Endodermal cell (in vitro differentiated cells): ENCODE results near the gene APBA2. TPM values are rescaled to one million over a fixed set of nuclear protein-coding genes. Genes with fewer than 3 reads are reported as not detected.
"Not testable (repeated sequence)": the region's sequence is repeated elsewhere in the genome, so short reads cannot be mapped to it uniquely, and the experiment has no call there.

ENCODE experiments used
- DNase-seq: peaks from one replicate; pipeline ENCODE4 v3.0.0-alpha.2; 2017
- H3K27ac ChIP-seq: 2 replicates; pipeline ENCODE4 v1.5.1; 2013; ENCODE audit warnings: mild to moderate bottlenecking, low read depth, low read length, moderate library complexity
- H3K27me3 ChIP-seq: 2 replicates; pipeline ENCODE4 v1.6.1; 2013; ENCODE audit warnings: mild to moderate bottlenecking, low read length, moderate library complexity; ENCODE audit not compliant: insufficient read depth, control insufficient read depth, poor library complexity, severe bottlenecking
- H3K36me3 ChIP-seq: 2 replicates; pipeline ENCODE4 v1.7.0; 2013; ENCODE audit warnings: mild to moderate bottlenecking, low read length, moderate library complexity; ENCODE audit not compliant: control insufficient read depth, insufficient read depth
- H3K4me1 ChIP-seq: one replicate; pipeline ENCODE4 v1.7.0; 2013; ENCODE audit warnings: low read length; ENCODE audit not compliant: control insufficient read depth, insufficient read depth
- H3K4me3 ChIP-seq: 2 replicates; pipeline ENCODE4 v1.5.1; 2013; ENCODE audit warnings: mild to moderate bottlenecking, low read length, moderate library complexity
- H3K9ac ChIP-seq: 2 replicates; pipeline ENCODE4 v1.6.1; 2013; ENCODE audit warnings: mild to moderate bottlenecking, low read length, moderate library complexity; ENCODE audit not compliant: poor library complexity, severe bottlenecking; ENCODE audit errors: extremely low read depth
- H3K9me3 ChIP-seq: 2 replicates; pipeline ENCODE4 v1.6.1; 2013; ENCODE audit warnings: mild to moderate bottlenecking, low read length, moderate library complexity; ENCODE audit not compliant: control insufficient read depth
- H3K27ac Mint-ChIP-seq: 2 replicates; pipeline ENCODE4 v1.8.0; 2020; ENCODE audit warnings: mixed read lengths
- H3K27me3 Mint-ChIP-seq: 2 replicates; pipeline ENCODE4 v1.8.0; 2021; ENCODE audit warnings: mild to moderate bottlenecking, mixed read lengths; ENCODE audit not compliant: insufficient read depth
- H3K36me3 Mint-ChIP-seq: 2 replicates; pipeline ENCODE4 v1.8.0; 2020; ENCODE audit warnings: low read depth, mixed read lengths
- H3K4me1 Mint-ChIP-seq: 2 replicates; pipeline ENCODE4 v1.8.0; 2020; ENCODE audit warnings: mixed read lengths
- H3K4me3 Mint-ChIP-seq: 2 replicates; pipeline ENCODE4 v1.8.0; 2020; ENCODE audit warnings: mild to moderate bottlenecking, moderate library complexity, mixed read lengths
- H3K9me3 Mint-ChIP-seq: 2 replicates; pipeline ENCODE4 v1.8.0; 2020; ENCODE audit warnings: mild to moderate bottlenecking, mixed read lengths
- WGBS, 2 experiments: methylation state at CpG; one replicate each; pipeline versions ENCODE4 v1.1.5 to v1.1.7; 2013; ENCODE audit warnings: missing lambda C conversion rate in 2 of 2, mixed read lengths in 1 of 2; ENCODE audit not compliant: insufficient coverage in 1 of 2, insufficient read length in 1 of 2; 5-methylcytosine and 5-hydroxymethylcytosine counted together
- total RNA-seq, 2 donors: library from RNA; stranded (reverse); fragmentation: NEBNext Ultra II Directional in 1 of 2; extraction: Animal tissue kit (Norgen Biotek cat#: 25700) in 1 of 2; gene quantifications; 2 replicates in 1 of 2; 3 replicates in 1 of 2; pipeline ENCODE4 v1.2.1, GENCODE V29; 2021

Gene APBA2
- total RNA-seq, 2 donors from 2014 or later, result 27.1 to 27.3 TPM

DNA sequence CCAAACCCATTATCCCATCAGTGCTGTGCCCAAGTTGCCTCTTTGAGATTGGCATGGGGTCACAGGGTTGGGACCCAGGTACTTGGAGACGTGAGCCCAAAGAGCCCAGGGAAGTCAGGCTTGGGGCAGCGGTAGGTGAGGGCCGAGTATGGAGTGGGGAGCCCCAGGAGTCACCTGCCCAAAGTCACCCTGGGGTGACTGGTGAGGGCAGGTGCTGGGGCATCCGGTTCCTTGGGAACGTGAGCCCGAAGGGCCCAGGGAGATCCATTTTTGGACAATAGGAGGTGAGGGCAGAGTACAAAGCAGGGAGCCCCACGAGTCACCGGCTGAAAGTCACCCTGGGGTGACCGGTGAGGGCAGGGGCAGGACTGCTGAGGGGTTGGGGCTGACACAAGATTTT, 37.8 kb upstream of the APBA2 start:
- H3K36me3 ChIP-seq, H3K27ac Mint-ChIP-seq, H3K4me1 ChIP-seq, H3K9me3 ChIP-seq, DNase-seq, H3K4me3 ChIP-seq, H3K4me3 Mint-ChIP-seq, H3K27ac ChIP-seq, H3K4me1 Mint-ChIP-seq, H3K9ac ChIP-seq: not testable (repeated sequence)
- peaks cover 22% of the 10 kb centered on the region for H3K27me3 ChIP-seq
- Mint-ChIP-seq H3K36me3 (peaks cover 12% of the 10 kb centered on the region), H3K27me3 (peaks cover 37% of the 10 kb centered on the region), H3K9me3 (peaks cover 15% of the 10 kb centered on the region)
- WGBS, 2 experiments, result 90 to 93% methylated on average over 3 to 7 of the region's 9 CpGs

DNA sequence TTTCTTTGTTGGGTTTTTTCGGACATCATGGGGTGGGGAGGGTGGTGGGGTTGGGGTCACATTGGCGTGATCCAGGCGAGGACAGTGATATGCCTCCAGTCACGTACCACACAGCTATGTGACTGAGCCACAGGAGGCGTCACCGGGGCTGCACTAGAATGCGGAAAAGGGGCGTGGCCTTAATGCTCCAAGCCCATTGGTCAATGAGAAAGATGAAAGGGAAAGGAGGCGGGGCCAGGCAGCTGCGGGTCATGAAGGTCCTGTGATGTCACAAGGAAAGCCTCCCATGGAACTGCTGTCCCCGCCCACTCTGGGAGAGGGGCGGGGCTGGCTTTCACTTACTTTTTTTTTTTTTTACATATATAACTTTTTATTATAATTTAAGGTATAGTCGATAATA, 37.3 kb upstream of the APBA2 start, which contains the start of gene GOLGA6L7:
Gene GOLGA6L7 (minus strand): TSS at position 124 of the 400 bp plus-strand sequence. CDS start 95 bp downstream, at position 29.
- H3K36me3 ChIP-seq, H3K27ac ChIP-seq, H3K4me3 Mint-ChIP-seq, H3K27ac Mint-ChIP-seq, H3K4me1 ChIP-seq, H3K4me3 ChIP-seq, H3K9ac ChIP-seq, H3K9me3 ChIP-seq: not testable (repeated sequence)
- 94 to 100% methylated on average over 2 to 11 of the region's 13 CpGs for WGBS, 2 experiments
- peak; percentile 55 for DNase-seq
- Mint-ChIP-seq H3K36me3 (peaks cover 12% of the 10 kb centered on the region), H3K9me3 (peaks cover 15% of the 10 kb centered on the region), H3K27me3 (peaks cover 32% of the 10 kb centered on the region), H3K4me1 (peaks cover 14% of the 10 kb centered on the region)
- H3K27me3 ChIP-seq, result peaks cover 18% of the 10 kb centered on the region

DNA sequence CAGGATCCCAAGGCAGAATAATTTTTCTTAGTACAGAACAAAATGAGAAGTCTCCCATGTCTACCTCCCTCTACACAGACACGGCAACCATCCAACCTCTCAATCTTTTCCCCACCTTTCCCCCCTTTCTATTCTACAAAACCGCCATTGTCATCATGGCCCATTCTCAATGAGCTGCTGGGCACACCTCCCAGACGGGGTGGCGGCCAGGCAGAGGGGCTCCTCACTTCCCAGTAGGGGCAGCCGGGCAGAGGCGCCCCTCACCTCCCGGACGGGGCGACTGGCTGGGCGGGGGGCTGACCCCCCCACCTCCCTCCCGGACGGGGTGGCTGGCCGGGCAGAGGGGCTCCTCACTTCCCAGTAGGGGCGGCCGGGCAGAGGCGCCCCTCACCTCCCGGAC, 36.5 kb upstream of the APBA2 start:
- H3K36me3 Mint-ChIP-seq, result peaks cover 12% of the 10 kb centered on the region
- WGBS, 2 experiments, result 83 to 92% methylated on average over 1 of the region's 17 CpGs
- H3K9me3 Mint-ChIP-seq, result peaks cover 15% of the 10 kb centered on the region
- not testable (repeated sequence) for DNase-seq, H3K27ac Mint-ChIP-seq, H3K4me1 ChIP-seq, H3K9me3 ChIP-seq, H3K9ac ChIP-seq, H3K4me3 Mint-ChIP-seq, H3K27ac ChIP-seq, H3K4me3 ChIP-seq, H3K36me3 ChIP-seq
- peaks cover 13% of the 10 kb centered on the region for H3K4me1 Mint-ChIP-seq
- peaks cover 18% of the 10 kb centered on the region for H3K27me3 ChIP-seq
- H3K27me3 Mint-ChIP-seq, result peaks cover 26% of the 10 kb centered on the region

- WGBS, 2 experiments, result 95 to 100% methylated on average over 5 to 24 of the region's 31 CpGs
- DNase-seq, H3K9ac ChIP-seq, H3K27ac Mint-ChIP-seq, H3K4me3 ChIP-seq, H3K27ac ChIP-seq, H3K9me3 ChIP-seq, H3K4me1 ChIP-seq, H3K4me1 Mint-ChIP-seq, H3K4me3 Mint-ChIP-seq, H3K36me3 ChIP-seq: not testable (repeated sequence)
- Mint-ChIP-seq H3K27me3 (peaks cover 25% of the 10 kb centered on the region), H3K9me3 (peaks cover 15% of the 10 kb centered on the region), H3K36me3 (peaks cover 12% of the 10 kb centered on the region)
- H3K27me3 ChIP-seq, result peaks cover 18% of the 10 kb centered on the region
Observed at GRCh38 chr15:28849766-28850165, 36.0 kb upstream of the APBA2 start.

DNA sequence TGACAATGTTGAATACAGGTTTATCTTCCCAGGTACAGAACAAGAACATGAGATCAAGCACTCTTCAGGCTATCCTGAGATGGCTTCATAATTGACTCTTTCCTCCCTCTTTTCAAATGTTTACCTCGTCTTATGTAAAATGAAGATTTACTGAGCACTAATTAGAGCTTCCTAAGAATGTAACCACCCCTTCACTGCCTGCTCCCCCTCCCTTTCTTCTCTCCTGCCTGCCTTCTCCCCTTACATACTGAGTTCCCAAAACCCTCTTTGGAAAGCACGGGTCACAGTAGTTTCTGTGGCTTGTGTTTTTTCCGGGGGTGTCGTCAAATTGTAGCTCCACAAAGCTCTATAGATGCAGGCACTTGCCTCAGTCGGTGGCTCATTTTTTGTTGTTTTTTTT, 32.1 kb upstream of the APBA2 start:
- H3K27ac Mint-ChIP-seq, H3K27me3 Mint-ChIP-seq, H3K9me3 ChIP-seq, H3K36me3 Mint-ChIP-seq, H3K9ac ChIP-seq, H3K27ac ChIP-seq, H3K4me3 Mint-ChIP-seq, H3K9me3 Mint-ChIP-seq, H3K4me3 ChIP-seq, H3K36me3 ChIP-seq, DNase-seq, H3K4me1 Mint-ChIP-seq, H3K27me3 ChIP-seq, H3K4me1 ChIP-seq: not testable (repeated sequence)
- 36 to 50% methylated on average over 1 to 5 of the region's 5 CpGs for WGBS, 2 experiments

GRCh38 chr15:28854578-28854977, 31.2 kb upstream of the APBA2 start:
- not testable (repeated sequence) for H3K27me3 ChIP-seq, H3K9ac ChIP-seq, DNase-seq, H3K27ac ChIP-seq, H3K4me1 ChIP-seq, H3K9me3 Mint-ChIP-seq, H3K4me1 Mint-ChIP-seq, H3K4me3 Mint-ChIP-seq, H3K27me3 Mint-ChIP-seq, H3K4me3 ChIP-seq, H3K27ac Mint-ChIP-seq, H3K36me3 Mint-ChIP-seq, H3K9me3 ChIP-seq, H3K36me3 ChIP-seq
- 83% methylated on average over 1 of the region's 2 CpGs; no CpG with 5 or more reads in 1 of the 2 experiments for WGBS, 2 experiments
